GM10248 (cell line): ENCODE results near the gene OR8B3.

Experiments
- CTCF ChIA-PET: fragments of 300-600 bp; sonication (Branson Sonifier 250); formaldehyde crosslinking; extraction: SDS; loops from one replicate; lab custom pipeline; 2021; ENCODE audit warnings: antibody characterized with exemption; lab: Yijun Ruan, JAX
- POLR2A ChIA-PET: fragments of 350-650 bp; sonication (Branson Sonifier 250); formaldehyde crosslinking; extraction: SDS; loops from one replicate; lab custom pipeline; 2020; ENCODE audit warnings: antibody characterized with exemption; lab: Yijun Ruan, JAX
- DNase-seq: peaks from one replicate; pipeline ENCODE4 v3.0.0; 2012; ENCODE audit errors: extremely low spot score
- TF ChIP-seq, protein P1 (sequence below): IDR thresholded peaks from 2 replicates; pipeline ENCODE4 v1.5.1; 2012; ENCODE audit warnings: mild to moderate bottlenecking, low read depth; ENCODE audit errors: extremely low read depth, missing control alignments, control extremely low read depth

The OR8B3 gene

DNA sequence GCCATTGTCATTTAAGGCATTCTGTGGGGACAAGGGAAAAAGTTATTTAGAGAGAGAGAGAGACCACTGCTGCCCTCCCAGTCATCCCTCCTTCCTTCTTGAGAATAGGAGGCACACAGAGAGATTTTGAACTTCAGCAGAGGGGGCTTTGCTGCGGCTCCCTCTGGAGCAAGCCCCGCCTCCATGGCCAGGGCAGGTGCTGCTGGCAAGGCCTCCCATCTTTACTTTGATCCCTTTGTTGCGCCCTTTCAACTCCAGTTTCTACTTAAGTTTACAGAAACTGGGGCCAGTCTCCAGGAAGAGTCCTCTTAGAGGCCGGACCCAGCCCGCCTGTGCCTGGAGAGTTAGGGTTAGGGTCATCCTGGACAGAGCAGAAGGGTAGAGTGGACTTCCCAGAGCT is 42.3 kb upstream of the OR8B3 start:
- no peak for DNase-seq
- ChIA-PET CTCF (no interaction called here), POLR2A (interaction anchor here (0.6 kb wide), 1 partner anchor 1144 kb away, joined by 3 read pairs; no protein-coding TSS in a partner anchor)
- TF ChIP-seq, protein P1, sequence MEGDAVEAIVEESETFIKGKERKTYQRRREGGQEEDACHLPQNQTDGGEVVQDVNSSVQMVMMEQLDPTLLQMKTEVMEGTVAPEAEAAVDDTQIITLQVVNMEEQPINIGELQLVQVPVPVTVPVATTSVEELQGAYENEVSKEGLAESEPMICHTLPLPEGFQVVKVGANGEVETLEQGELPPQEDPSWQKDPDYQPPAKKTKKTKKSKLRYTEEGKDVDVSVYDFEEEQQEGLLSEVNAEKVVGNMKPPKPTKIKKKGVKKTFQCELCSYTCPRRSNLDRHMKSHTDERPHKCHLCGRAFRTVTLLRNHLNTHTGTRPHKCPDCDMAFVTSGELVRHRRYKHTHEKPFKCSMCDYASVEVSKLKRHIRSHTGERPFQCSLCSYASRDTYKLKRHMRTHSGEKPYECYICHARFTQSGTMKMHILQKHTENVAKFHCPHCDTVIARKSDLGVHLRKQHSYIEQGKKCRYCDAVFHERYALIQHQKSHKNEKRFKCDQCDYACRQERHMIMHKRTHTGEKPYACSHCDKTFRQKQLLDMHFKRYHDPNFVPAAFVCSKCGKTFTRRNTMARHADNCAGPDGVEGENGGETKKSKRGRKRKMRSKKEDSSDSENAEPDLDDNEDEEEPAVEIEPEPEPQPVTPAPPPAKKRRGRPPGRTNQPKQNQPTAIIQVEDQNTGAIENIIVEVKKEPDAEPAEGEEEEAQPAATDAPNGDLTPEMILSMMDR = no peak

DNA sequence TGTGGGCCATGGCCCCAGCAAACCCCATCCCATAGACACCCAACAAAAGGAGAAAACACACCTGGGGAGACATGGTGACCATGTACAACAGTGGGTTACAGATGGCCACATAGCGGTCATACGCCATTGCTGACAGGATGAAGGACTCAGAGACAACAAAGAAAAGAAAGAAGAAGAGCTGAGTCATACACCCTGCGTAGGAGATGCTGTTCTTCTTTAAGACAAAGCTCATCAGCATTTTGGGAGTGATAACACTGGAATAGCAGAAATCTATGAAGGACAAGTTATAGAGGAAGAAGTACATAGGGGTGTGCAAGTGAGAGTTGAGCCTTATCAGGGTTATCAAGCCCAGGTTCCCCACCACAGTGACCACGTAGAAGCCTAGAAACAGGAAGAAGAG is 41.8 kb upstream of the OR8B3 start:
- no peak for DNase-seq
- ChIA-PET CTCF (no interaction called here), POLR2A (no interaction called here)
- TF ChIP-seq, protein P1 = no peak

DNA sequence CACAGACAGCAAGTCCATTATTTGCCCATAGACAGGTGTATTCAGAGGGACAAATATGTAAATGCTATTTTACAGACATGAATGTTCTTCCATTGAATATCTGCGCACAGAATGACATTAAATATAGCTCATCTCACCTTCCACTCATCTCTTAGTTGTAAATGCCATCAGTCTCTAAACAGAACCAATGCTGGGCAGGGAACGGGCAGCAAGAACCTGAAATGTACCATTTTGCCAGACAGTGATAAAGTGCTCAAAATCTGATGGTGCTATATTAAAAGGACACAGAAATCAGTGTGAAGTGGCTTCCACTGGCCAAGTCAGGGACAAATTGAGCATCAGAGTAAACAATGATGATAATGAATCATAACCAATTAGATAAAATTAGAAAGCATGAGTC is 35.9 kb upstream of the OR8B3 start:
- no peak for DNase-seq
- ChIA-PET CTCF (interaction anchor here (1.1 kb wide), 1 partner anchor 19 kb away, joined by 3 read pairs; no protein-coding TSS in a partner anchor), POLR2A (no interaction called here)
- TF ChIP-seq, protein P1 = no peak

DNA sequence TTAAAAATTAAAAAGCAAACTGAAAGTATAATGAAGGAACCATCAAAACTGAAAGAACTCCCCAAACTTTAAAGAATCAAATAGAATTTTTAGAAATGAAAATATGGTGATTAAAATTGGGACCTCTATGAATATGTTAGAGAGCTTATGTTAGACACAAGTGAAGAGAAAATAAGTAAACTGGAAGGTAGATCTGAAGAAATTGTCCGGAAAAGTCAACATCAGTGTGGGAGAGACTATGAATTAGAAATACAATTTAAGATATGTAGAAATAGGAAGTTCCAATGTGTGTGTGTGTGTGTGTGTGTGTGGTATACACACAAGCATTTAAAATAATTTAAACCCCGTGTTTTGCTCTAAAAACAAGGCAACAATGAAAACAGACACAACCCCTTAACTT is 30.8 kb upstream of the OR8B3 start:
- POLR2A ChIA-PET = no interaction called here
- TF ChIP-seq, protein P1 = no peak
- CTCF ChIA-PET = interaction anchor here (1.0 to 2.1 kb wide), 3 partner anchors 13 to 28 kb away, joined by 3 to 10 read pairs (median 3); no protein-coding TSS in a partner anchor
- no peak for DNase-seq

DNA sequence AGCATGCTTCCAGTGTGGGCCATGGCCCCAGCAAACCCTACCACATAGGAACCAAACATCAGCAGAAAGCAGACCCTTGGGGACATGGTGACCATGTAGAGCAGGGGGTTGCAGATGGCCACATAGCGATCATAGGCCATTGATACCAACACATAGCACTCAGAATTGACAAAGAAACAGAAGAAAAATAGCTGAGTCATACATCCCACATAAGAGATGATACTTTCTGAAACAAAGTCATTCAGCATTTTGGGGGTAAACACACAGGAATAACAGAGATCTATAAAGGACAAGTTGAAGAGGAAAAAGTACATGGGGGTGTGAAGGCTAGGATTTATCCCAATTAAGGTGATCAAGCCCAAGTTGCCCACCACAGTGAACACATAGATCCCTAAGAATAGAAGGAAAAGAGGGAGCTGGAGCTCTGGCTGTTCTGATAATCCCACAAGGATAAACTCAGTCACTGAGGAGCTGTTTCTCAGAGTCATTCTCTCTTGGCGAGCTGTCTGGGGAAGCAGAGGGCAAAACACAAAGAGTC is 25.6 kb upstream of the OR8B3 start, which contains the start of gene OR8B4:
Gene OR8B4 (minus strand): TSS at position 488 of the 538 bp plus-strand sequence. CDS start 0 bp downstream, at position 488.
- DNase-seq = no peak
- POLR2A ChIA-PET = no interaction called here

DNA sequence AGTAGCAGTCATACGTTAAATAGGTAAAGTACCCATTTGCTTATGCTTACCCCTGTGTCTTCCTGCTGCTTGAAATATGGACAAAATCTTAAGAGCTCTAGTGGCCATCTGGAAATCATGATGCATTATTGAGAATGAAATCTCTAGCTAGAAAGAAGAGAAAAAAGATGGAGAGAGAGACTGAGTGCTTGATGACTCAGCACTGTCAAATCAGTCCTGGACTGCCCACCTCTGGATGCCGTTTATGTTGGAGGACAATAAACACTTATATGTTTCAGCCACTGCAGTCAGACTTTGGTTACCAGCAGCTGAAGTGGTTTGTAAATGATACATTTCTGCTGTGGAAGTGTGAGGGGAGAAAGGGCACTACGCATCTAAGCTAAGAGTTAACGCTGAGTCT is 22.2 kb upstream of the OR8B3 start:
- DNase-seq = no peak
- POLR2A ChIA-PET = no interaction called here
- TF ChIP-seq, protein P1 = no peak
- CTCF ChIA-PET = interaction anchor here (1.9 to 2.0 kb wide), 2 partner anchors 10 to 46 kb away, joined by 3 to 7 read pairs; no protein-coding TSS in a partner anchor

More for the DNA sequence above, 25.6 kb upstream of the OR8B3 start, which contains the start of gene OR8B4:
- TF ChIP-seq, protein P1 = no peak
- CTCF ChIA-PET = interaction anchor here (1.1 kb wide), 1 partner anchor 22 kb away, joined by 3 read pairs; no protein-coding TSS in a partner anchor
